NOMO-1 (cell line): Measurements from ENCODE around the gene HERPUD1.
"Not testable (repeated sequence)": the region's sequence is repeated elsewhere in the genome, so short reads cannot be mapped to it uniquely, and the experiment has no call there.

Source experiments
- DNase-seq, 2 experiments: peaks; one replicate each; lab custom pipeline; 2025; ENCODE audit not compliant: unreplicated experiment in 2 of 2; lab: John Stamatoyannopoulos, UW

The HERPUD1 gene

GRCh38 chr16:56977216-56977615 is 45.3 kb downstream of the HERPUD1 start:
- no peak for DNase-seq

GRCh38 chr16:56977823-56978430 is 46.0 kb downstream of the HERPUD1 start:
- no peak for DNase-seq

DNA sequence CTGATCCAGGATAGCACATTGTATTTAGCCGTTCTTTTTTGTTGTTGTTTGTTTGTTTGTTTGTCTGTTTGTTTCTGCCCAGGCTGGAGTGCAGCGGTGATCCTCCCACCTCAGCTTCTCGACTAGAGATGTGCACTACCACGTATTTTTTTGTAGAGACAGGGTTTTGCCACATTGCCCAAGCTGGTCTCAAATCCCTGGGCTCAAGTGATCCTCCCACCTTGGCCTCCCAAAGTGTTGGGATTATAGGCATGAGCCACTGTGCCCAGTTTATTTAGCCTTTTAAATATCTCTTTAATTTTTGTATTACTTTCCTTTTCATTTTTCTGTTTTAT is 48.2 kb downstream of the HERPUD1 start:
- DNase-seq, result no peak

DNA sequence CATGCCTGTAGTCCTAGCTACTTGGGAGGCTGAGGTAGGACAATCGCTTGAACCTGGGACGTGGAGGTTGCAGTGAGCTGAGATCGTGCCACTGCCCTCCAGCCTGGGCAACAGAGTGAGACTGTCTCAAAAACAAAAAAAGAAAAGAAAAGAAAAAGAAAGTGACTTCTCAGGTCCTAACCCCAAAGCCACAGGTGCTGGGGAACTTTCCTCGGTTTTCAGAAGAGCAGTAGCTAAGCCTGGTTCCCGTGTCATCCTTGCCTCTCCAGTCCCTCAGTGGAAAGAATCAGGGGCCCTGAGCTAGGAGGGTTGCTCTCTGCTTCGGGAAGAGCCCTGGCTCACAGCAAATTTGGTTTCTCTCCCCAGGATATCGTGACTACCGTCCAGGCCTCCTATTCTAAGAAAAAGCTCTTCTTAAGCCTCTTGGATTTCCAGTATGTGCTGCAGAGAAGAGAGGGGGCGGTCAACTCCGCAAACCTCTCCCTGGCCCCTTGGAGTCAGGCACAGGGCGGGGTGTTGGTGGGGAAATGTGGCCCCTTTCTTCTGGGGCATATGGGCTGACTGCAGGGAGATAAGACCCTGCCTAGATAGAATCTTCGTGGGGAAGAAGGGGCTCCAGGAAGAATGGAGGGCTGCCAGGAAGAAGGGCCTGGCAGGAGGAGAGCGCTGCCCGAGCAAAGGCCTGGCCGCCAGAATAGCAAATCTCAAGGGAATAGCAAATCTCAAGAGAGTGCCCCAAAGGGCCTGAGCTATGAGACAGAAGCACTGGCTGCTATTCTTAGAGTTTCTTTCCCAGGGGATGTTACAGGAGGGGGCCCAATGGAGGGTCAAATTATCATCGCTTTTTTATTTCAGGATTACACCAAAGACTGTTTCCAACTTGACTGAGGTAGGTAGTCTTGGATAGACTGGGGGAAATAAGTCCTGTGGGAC is 49.1 kb downstream of the HERPUD1 start:
- DNase-seq, result no peak

DNA sequence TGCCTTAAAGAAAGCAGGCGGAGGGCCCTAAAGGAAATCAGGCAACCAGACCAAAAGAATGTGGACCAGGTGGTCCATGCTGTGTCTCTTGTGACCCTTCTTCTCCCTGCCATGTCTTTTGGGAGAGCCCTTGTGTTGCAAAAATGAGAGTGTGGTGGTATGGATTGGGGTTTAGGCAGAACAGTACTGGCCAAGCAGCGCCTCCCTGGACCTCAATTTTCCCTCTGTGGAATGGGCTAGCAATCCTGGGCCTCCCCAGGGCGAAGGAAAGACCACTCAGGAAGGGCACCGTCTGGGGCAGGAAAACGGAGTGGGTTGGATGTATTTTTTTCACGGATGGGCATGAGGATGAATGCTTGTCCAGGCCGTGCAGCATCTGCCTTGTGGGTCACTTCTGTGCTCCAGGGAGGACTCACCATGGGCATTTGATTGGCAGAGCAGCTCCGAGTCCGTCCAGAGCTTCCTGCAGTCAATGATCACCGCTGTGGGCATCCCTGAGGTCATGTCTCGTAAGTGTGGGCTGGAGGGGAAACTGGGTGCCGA is 49.9 kb downstream of the HERPUD1 start:
- no peak for DNase-seq

GRCh38 chr16:56982695-56983094 is 50.8 kb downstream of the HERPUD1 start:
- DNase-seq, result no peak

GRCh38 chr16:56983211-56983751 is 51.3 kb downstream of the HERPUD1 start:
- no peak for DNase-seq

DNA sequence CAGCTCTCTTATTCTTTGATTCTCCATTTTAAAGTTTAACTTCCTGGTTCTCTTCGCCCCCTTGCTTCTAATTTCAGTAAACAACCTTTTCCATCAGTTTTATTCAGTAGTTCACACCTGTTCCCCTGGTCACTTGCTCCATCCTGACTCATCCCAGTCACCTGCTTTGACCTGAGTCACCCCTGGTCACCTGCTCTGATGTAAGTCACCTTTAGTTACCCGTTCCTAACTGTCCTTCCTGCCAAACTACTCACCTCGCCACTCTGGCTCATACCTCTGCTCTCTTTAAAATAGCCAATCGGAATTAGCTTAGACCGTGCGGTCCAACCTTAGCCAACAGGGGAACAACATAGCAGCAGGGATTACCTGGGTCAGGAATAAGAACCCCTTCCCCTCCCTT is 52.7 kb downstream of the HERPUD1 start:
- DNase-seq, result no peak

DNA sequence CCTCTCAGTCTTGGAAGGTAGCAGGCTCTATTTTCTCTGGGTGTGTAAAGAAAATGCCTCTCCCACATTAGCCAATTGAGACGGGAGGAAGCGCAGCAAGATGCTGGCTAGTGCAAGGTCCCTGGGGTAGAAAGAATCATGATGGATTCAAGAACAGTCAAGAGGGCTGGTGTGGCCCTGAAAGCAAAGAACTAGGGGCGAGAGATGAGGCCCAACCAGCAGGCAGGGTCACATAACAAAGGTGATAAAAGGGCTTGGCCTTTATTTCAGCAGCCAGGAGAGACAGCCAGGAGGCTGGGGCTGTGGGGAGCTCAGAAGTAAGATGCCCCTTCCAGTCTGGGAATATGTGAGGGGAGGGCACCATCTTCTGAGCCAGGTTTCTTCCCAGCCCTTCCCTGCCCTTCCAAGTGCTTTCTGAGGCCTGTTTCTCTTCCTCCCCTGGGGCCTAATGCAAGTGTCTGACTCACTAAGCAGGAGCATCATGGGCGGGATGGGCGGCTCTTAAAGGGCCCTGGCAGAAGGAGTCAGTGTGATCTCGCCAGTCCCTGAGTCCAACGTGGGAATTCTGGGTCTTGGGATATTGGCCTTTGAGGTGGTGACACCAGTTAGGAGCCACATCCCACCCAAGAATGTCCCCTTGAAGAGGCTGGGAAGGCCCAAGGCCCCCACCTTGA is 53.5 kb downstream of the HERPUD1 start:
- DNase-seq, result peak in 1 of 2 experiments; percentile 10

DNA sequence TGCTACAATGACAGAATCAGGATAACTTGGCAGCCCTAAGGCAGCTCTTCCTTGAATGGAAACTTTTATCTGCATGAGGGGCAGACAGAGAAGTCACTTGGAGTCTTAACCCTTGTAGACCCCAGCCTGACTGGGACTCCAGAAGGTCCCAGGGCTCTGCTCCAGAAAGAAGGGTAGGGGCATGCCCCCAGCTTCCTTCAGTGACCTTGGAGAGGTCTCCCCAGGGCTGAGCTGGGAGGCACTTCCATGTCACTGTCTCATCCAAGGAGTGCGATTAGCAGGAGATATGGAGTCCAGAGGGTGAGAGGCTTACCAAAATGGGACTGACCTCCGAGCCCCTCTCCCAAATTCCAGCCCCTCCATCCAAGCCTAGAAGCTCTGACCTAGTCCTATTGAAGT is 54.0 kb downstream of the HERPUD1 start:
- no peak for DNase-seq

DNA sequence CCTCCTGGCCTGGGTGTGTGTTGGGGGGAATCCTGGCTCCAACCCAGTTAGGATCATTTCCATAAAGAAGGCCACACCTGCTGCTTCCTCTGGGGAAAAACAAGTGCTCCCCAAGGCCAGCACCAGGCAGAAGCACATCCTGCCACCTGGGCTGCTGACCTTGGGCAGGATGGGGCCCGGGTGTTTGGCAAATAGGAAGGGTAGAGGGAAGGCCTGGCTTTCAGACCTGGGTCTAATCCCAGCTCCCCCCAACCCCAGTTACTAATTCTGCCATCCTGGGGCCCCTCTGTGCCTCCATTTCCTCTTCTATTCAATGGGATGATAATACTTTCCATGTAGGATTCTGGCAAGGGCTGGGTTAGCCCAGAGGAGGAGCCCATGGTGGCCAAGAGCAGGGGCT is 54.4 kb downstream of the HERPUD1 start:
- DNase-seq, result no peak

GRCh38 chr16:56986908-56987307 is 55.0 kb downstream of the HERPUD1 start:
- not testable (repeated sequence) for DNase-seq

GRCh38 chr16:56987692-56988091 is 55.8 kb downstream of the HERPUD1 start:
- DNase-seq, result no peak

DNA sequence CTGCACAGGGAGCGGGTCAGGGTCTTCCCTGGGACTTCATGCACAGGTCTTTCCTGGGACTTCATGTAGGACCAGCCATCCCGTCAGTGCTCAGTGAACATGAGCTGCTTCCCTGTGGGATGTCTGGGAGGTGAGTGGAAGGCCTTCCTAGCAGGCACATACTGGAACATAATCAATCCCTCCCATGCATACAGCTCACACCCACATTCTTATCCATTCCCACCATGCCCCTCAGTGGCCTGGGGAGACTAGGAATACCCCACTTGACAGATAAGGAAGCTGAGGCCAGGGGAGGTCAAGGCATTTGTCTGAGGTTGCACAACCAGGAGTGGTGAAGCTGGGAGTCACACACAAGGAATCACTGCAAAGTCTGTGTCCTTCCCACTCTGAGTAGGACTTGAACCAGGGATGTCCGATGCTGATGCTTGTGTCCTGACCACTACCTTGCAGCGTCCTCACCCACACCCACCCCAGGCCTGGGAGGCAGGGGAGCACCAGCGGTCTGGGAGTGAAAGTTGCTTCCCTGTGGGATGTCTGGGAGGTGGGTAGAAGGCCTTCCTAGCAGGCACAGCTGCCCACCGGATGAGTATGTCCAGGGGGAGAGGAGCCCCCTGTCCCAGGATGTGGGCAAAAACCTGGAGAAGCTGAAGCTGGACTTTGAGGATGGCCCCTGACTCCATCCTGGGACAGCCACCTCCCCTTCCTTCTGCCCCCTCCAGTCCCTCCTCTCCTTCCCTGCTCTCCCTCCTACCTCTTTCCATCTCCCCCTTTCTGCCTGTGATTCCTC is 56.4 kb downstream of the HERPUD1 start:
- no peak for DNase-seq

GRCh38 chr16:56988948-56989945 is 57.3 kb downstream of the HERPUD1 start, which contains the start of gene NLRC5:
Gene NLRC5, plus strand, starts transcription at chr16:56989557. Its CDS starts 31,156 bp downstream, at chr16:57020713.
- DNase-seq, result peak; percentile 78 to 83

DNA sequence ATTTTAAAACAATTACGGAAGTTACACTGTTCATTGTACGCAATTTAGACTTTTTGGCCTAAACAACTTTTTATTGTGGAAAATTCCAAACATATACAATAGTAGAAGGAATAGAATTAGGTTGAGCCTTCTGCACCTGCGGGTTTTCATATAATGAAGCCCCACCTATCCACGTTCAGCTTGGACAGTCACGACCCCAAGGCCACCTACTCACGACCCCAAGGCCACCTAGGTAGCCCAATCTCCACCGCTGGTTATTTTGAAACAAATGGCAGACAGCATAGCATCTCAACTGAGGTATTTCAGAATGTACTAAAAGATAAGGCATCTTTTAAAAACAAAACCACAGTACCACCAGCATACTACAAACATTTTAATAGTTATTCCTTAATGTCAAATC is 58.0 kb downstream of the HERPUD1 start:
- no peak for DNase-seq

GRCh38 chr16:56990407-56991286 is 58.7 kb downstream of the HERPUD1 start:
- DNase-seq, result no peak

DNA sequence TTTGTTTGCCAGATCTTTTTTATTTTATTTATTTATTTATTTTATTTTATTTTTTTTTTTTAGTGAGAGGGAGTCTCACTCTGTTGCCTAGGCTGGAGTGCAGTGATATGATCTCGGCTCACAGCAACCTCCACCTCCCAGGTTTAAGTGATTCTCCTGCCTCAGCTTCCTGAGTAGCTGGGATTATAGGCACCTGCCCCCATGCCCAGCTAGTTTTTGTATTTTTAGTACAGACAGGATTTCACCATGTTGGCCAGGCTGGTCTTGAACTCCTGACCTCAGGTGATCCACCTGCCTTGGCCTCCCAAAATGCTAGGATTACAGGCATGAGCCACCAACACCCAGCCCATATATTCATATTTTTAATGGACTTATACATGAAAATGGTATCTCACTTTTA is 60.5 kb downstream of the HERPUD1 start:
- DNase-seq, result not testable (repeated sequence)
